ENCODE measurements around the gene ITPR1. TPM values are rescaled to one million over a fixed set of nuclear protein-coding genes. Genes with fewer than 3 reads are reported as not detected.

Gene ITPR1
- total RNA-seq, 4 donors from 2014 or later: 12.1 to 68.7 (median 25.6) TPM

- H3K9me3 ChIP-seq: peaks cover 0 to 14% (median 5%) of the 10 kb centered on the region in 3 donors
- no peaks in the 10 kb centered on the region for H3K27me3 ChIP-seq
- no peak overlapping the region for H3K4me3 ChIP-seq
- TF ChIP-seq CTCF (IDR thresholded peaks at IDR 0.05): no peak
- H3K27ac ChIP-seq: no peak overlapping the region
- peaks cover 0 to 14% (median 4%) of the 10 kb centered on the region in 3 donors for H3K4me1 ChIP-seq
- no peak for DNase-seq
- H3K36me3 ChIP-seq: peaks cover 0 to 5% (median 0%) of the 10 kb centered on the region in 3 donors
- intact Hi-C loops (cut with DNase I): no loop called here
- 64 to 75% methylated on average over 5 of the region's 5 CpGs for WGBS, 2 donors
Measured at GRCh38 chr3:4856986-4857385, 363.8 kb downstream of the ITPR1 start.

GRCh38 chr3:4859788-4860187 lies 366.6 kb downstream of the ITPR1 start:
- Histone ChIP-seq H3K36me3 (peaks cover 0 to 5% (median 0%) of the 10 kb centered on the region in 3 donors), H3K4me1 (peaks cover 0 to 12% (median 0%) of the 10 kb centered on the region in 3 donors), H3K27me3 (no peaks in the 10 kb centered on the region), H3K27ac (no peak overlapping the region), H3K4me3 (no peak overlapping the region), H3K9me3 (peaks cover 0 to 14% (median 5%) of the 10 kb centered on the region in 3 donors)
- 82 to 96% methylated on average over 1 of the region's 1 CpG for WGBS, 2 donors
- no peak for DNase-seq
- intact Hi-C loops (cut with DNase I): no loop called here
- TF ChIP-seq CTCF (IDR thresholded peaks at IDR 0.05) (no peak), POLR2A (IDR thresholded peaks at IDR 0.05) (no peak)

- Histone ChIP-seq H3K36me3 (peaks cover 0 to 5% (median 0%) of the 10 kb centered on the region in 3 donors), H3K4me3 (no peak overlapping the region), H3K27me3 (no peaks in the 10 kb centered on the region), H3K9me3 (peaks cover 0 to 14% (median 5%) of the 10 kb centered on the region in 3 donors), H3K27ac (no peak overlapping the region), H3K4me1 (peaks cover 8 to 44% (median 16%) of the 10 kb centered on the region in 3 donors)
- 90 to 98% methylated on average over 2 of the region's 2 CpGs for WGBS, 2 donors
- intact Hi-C loops (cut with DNase I): no loop called here
- no peak for DNase-seq
- no peak for TF ChIP-seq CTCF (IDR thresholded peaks at IDR 0.05)
- no peak for TF ChIP-seq POLR2A (IDR thresholded peaks at IDR 0.05)
Measured at GRCh38 chr3:4862973-4863372, 369.8 kb downstream of the ITPR1 start.

- Histone ChIP-seq H3K27ac (peak overlapping the region in 3 of 4 donors; percentile 0 to 46 (median 29)), H3K27me3 (no peaks in the 10 kb centered on the region), H3K9me3 (peaks cover 0 to 14% (median 5%) of the 10 kb centered on the region in 3 donors), H3K4me3 (no peak overlapping the region), H3K4me1 (peaks cover 13 to 57% (median 17%) of the 10 kb centered on the region in 3 donors), H3K36me3 (peaks cover 0 to 5% (median 0%) of the 10 kb centered on the region in 3 donors)
- WGBS, 2 donors: 31 to 44% methylated on average over 1 of the region's 1 CpG
- DNase-seq: no peak
- TF ChIP-seq CTCF (IDR thresholded peaks at IDR 0.05) (no peak), POLR2A (IDR thresholded peaks at IDR 0.05) (no peak)
- intact Hi-C loops (cut with DNase I): no loop called here
Measured at GRCh38 chr3:4864503-4864902, 371.4 kb downstream of the ITPR1 start.

- H3K27me3 ChIP-seq: no peaks in the 10 kb centered on the region
- intact Hi-C loops (cut with DNase I): no loop called here
- peaks cover 0 to 5% (median 0%) of the 10 kb centered on the region in 3 donors for H3K36me3 ChIP-seq
- DNase-seq: no peak
- H3K4me1 ChIP-seq: peaks cover 13 to 57% (median 17%) of the 10 kb centered on the region in 3 donors
- TF ChIP-seq POLR2A (IDR thresholded peaks at IDR 0.05) (no peak), CTCF (IDR thresholded peaks at IDR 0.05) (no peak)
- peak overlapping the region in 1 of 4 donors; percentile 96 for H3K27ac ChIP-seq
- H3K9me3 ChIP-seq: peaks cover 0 to 13% (median 3%) of the 10 kb centered on the region in 3 donors
- 91 to 96% methylated on average over 2 of the region's 2 CpGs for WGBS, 2 donors
- H3K4me3 ChIP-seq: no peak overlapping the region
Measured at GRCh38 chr3:4865714-4866113, 372.6 kb downstream of the ITPR1 start.

All from esophagus squamous epithelium (tissue), 5 donors.